Measurements from ENCODE around the gene SAMD13. TPM values are rescaled to one million over a fixed set of nuclear protein-coding genes. Genes with fewer than 3 reads are reported as not detected.

SAMD13 gene
- total RNA-seq, 1 donor from 2014 or later: not detected

- Histone ChIP-seq H3K27me3 (no peaks in the 10 kb centered on the region), H3K9me3 (no peaks in the 10 kb centered on the region), H3K4me3 (no peak overlapping the region), H3K4me1 (no peaks in the 10 kb centered on the region), H3K36me3 (no peaks in the 10 kb centered on the region), H3K27ac (no peak overlapping the region)
- DNase-seq (ENCODE audit: extremely low spot score in 2 of 2): no peak
- intact Hi-C loops (cut with DNase I): loop anchor here (10.0 kb wide), 1 partner anchor 367 kb away; no protein-coding TSS in a partner anchor
- TF ChIP-seq CTCF (IDR thresholded peaks at IDR 0.05) (no peak), POLR2A (IDR thresholded peaks at IDR 0.05) (no peak), POLR2AphosphoS5 (IDR thresholded peaks at IDR 0.05; ENCODE audit: insufficient read depth in 1 of 2, low read depth in 1 of 2) (no peak)
Observed at GRCh38 chr1:84347271-84347931, 45.9 kb downstream of the SAMD13 start.

GRCh38 chr1:84347932-84348555 is 46.5 kb downstream of the SAMD13 start:
- intact Hi-C loops (cut with DNase I): loop anchor here (10.0 kb wide), 1 partner anchor 367 kb away; no protein-coding TSS in a partner anchor
- no peak for DNase-seq (ENCODE audit: extremely low spot score in 2 of 2)
- no peak for TF ChIP-seq CTCF (IDR thresholded peaks at IDR 0.05)
- no peak for TF ChIP-seq POLR2AphosphoS5 (IDR thresholded peaks at IDR 0.05; ENCODE audit: insufficient read depth in 1 of 2, low read depth in 1 of 2)
- TF ChIP-seq POLR2A (IDR thresholded peaks at IDR 0.05): no peak
- no peaks in the 10 kb centered on the region for H3K27me3 ChIP-seq
- no peaks in the 10 kb centered on the region for H3K9me3 ChIP-seq
- H3K36me3 ChIP-seq: no peaks in the 10 kb centered on the region
- no peak overlapping the region for H3K4me3 ChIP-seq
- no peak overlapping the region for H3K27ac ChIP-seq
- peaks cover 6% of the 10 kb centered on the region for H3K4me1 ChIP-seq

GRCh38 chr1:84348759-84349158 is 47.3 kb downstream of the SAMD13 start:
- intact Hi-C loops (cut with DNase I): loop anchor here (10.0 kb wide), 1 partner anchor 366 kb away; no protein-coding TSS in a partner anchor
- Histone ChIP-seq H3K4me1 (peaks cover 13% of the 10 kb centered on the region), H3K9me3 (no peaks in the 10 kb centered on the region), H3K27ac (no peak overlapping the region), H3K27me3 (no peaks in the 10 kb centered on the region), H3K36me3 (no peaks in the 10 kb centered on the region), H3K4me3 (no peak overlapping the region)
- TF ChIP-seq CTCF (IDR thresholded peaks at IDR 0.05) (no peak), POLR2AphosphoS5 (IDR thresholded peaks at IDR 0.05; ENCODE audit: insufficient read depth in 1 of 2, low read depth in 1 of 2) (no peak), POLR2A (IDR thresholded peaks at IDR 0.05) (no peak)
- no peak for DNase-seq (ENCODE audit: extremely low spot score in 2 of 2)

GRCh38 chr1:84350104-84350503 is 48.6 kb downstream of the SAMD13 start:
- no peak for TF ChIP-seq POLR2AphosphoS5 (IDR thresholded peaks at IDR 0.05; ENCODE audit: insufficient read depth in 1 of 2, low read depth in 1 of 2)
- TF ChIP-seq CTCF (IDR thresholded peaks at IDR 0.05): no peak
- no peak for TF ChIP-seq POLR2A (IDR thresholded peaks at IDR 0.05)
- Histone ChIP-seq H3K36me3 (no peaks in the 10 kb centered on the region), H3K27me3 (no peaks in the 10 kb centered on the region), H3K27ac (no peak overlapping the region), H3K4me3 (no peak overlapping the region), H3K9me3 (no peaks in the 10 kb centered on the region), H3K4me1 (peaks cover 20% of the 10 kb centered on the region)
- no peak for DNase-seq (ENCODE audit: extremely low spot score in 2 of 2)
- intact Hi-C loops (cut with DNase I): no loop called here

- Histone ChIP-seq H3K4me1 (peaks cover 20% of the 10 kb centered on the region), H3K9me3 (no peaks in the 10 kb centered on the region), H3K27me3 (no peaks in the 10 kb centered on the region), H3K4me3 (no peak overlapping the region), H3K36me3 (no peaks in the 10 kb centered on the region), H3K27ac (no peak overlapping the region)
- intact Hi-C loops (cut with DNase I): no loop called here
- DNase-seq (ENCODE audit: extremely low spot score in 2 of 2): no peak
- TF ChIP-seq POLR2A (IDR thresholded peaks at IDR 0.05) (no peak), POLR2AphosphoS5 (IDR thresholded peaks at IDR 0.05; ENCODE audit: insufficient read depth in 1 of 2, low read depth in 1 of 2) (no peak), CTCF (IDR thresholded peaks at IDR 0.05) (no peak)
Observed at GRCh38 chr1:84350550-84350949, 49.0 kb downstream of the SAMD13 start.

Data from vagina (tissue), 2 donors.